Stomach (tissue), 4 donors: ENCODE measurements around the gene POGK.
"Not testable (repeated sequence)": the region's sequence is repeated elsewhere in the genome, so short reads cannot be mapped to it uniquely, and the experiment has no call there.

Experiments used
- POLR2A ChIP-seq, 4 donors: fragments of 450-650 bp; IDR thresholded peaks; one replicate each; pipeline ENCODE4 v1.6.1; 2016; ENCODE audit warnings: antibody characterized with exemption in 4 of 4, control low read depth in 2 of 4, mild to moderate bottlenecking in 1 of 4, moderate library complexity in 1 of 4
- POLR2AphosphoS5 ChIP-seq, 3 donors: sonication (generic); formaldehyde crosslinking; IDR thresholded peaks; one replicate each; pipeline ENCODE4 v1.6.1; 2016; ENCODE audit warnings: antibody characterized with exemption in 3 of 3
- TF ChIP-seq, protein P1 (sequence below), 7 experiments: fragments of 450-650 bp in 4 of 7; fragments of 200-600 bp in 3 of 7; sonication (generic) in 3 of 7; IDR thresholded peaks; one replicate each; pipeline ENCODE4 v1.5.1; 2016 to 2019; ENCODE audit warnings: antibody characterized with exemption in 7 of 7, control low read depth in 2 of 7, mild to moderate bottlenecking in 1 of 7

DNA sequence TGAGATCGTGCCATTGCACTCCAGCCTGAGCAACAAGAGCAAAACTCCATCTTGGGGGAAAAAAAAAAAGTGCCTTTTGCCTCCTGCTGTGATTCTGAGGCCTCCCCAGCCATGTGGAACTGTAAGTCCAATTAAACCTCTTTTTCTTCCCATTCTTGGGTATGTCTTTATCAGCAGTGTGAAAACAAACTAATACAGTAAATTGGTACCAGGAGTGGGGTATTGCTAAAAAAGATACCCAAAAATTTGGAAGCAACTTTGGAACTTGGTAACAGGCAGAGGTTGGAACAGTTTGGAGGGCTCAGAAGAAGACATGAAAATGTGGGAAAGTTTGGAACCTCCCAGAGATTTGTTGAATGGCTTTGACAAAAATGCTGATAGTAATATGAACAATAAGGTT, 9.5 kb upstream of the POGK start:
- TF ChIP-seq POLR2A, POLR2AphosphoS5 (IDR thresholded peaks at IDR 0.05): not testable (repeated sequence)
- TF ChIP-seq, protein P1, sequence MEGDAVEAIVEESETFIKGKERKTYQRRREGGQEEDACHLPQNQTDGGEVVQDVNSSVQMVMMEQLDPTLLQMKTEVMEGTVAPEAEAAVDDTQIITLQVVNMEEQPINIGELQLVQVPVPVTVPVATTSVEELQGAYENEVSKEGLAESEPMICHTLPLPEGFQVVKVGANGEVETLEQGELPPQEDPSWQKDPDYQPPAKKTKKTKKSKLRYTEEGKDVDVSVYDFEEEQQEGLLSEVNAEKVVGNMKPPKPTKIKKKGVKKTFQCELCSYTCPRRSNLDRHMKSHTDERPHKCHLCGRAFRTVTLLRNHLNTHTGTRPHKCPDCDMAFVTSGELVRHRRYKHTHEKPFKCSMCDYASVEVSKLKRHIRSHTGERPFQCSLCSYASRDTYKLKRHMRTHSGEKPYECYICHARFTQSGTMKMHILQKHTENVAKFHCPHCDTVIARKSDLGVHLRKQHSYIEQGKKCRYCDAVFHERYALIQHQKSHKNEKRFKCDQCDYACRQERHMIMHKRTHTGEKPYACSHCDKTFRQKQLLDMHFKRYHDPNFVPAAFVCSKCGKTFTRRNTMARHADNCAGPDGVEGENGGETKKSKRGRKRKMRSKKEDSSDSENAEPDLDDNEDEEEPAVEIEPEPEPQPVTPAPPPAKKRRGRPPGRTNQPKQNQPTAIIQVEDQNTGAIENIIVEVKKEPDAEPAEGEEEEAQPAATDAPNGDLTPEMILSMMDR (IDR thresholded peaks at IDR 0.05) = not testable (repeated sequence)
